Measurements from ENCODE around the gene TM6SF1.
"Not testable (repeated sequence)": the region's sequence is repeated elsewhere in the genome, so short reads cannot be mapped to it uniquely, and the experiment has no call there.

DNA sequence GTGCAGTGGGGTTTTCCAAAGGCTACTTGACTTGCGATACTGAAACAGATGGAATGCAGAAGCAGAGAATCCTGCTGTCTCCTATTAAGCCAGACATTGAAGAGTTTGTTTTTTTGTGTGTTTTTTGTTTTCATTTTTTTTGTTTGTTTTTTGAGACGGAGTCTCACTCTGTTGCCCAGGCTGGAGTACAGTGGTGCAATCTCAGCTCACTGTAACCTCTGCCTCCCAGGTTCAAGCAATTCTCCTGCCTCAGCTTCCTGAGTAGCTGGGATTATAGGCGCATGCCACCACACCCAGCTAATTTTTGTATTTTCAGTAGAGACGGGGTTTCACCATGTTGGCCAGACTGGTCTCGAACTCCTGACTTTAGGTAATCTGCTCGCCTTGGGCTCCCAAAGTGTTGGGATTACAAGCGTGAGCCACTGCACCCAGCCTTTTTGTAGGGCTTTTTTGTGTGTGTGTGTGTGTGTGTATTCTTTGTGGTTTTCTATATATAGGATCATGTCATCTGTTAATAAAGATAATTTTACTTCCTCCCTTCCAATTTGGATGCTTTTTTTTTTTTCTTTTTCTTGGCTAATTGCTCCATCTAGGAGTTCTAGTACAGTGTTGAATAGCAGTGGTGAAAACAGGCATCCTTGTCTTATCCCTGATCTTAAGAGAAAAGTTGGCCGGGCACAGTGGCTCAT, 21.4 kb upstream of the TM6SF1 start:
- TF ChIP-seq, protein P1, sequence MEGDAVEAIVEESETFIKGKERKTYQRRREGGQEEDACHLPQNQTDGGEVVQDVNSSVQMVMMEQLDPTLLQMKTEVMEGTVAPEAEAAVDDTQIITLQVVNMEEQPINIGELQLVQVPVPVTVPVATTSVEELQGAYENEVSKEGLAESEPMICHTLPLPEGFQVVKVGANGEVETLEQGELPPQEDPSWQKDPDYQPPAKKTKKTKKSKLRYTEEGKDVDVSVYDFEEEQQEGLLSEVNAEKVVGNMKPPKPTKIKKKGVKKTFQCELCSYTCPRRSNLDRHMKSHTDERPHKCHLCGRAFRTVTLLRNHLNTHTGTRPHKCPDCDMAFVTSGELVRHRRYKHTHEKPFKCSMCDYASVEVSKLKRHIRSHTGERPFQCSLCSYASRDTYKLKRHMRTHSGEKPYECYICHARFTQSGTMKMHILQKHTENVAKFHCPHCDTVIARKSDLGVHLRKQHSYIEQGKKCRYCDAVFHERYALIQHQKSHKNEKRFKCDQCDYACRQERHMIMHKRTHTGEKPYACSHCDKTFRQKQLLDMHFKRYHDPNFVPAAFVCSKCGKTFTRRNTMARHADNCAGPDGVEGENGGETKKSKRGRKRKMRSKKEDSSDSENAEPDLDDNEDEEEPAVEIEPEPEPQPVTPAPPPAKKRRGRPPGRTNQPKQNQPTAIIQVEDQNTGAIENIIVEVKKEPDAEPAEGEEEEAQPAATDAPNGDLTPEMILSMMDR (conservative IDR thresholded peaks at IDR 0.05 in 1 of 2, IDR thresholded peaks at IDR 0.05 in 1 of 2; ENCODE audit: extremely low read depth in 1 of 2, insufficient read depth in 1 of 2, low read depth in 1 of 2, low read length in 2 of 2) = not testable (repeated sequence)
- not testable (repeated sequence) for TF ChIP-seq EZH2 (IDR thresholded peaks at IDR 0.05; ENCODE audit: borderline replicate concordance, low read length)

Data from mammary epithelial cell (primary cell).